Measurements from ENCODE around the gene TEC.
A peak's percentile ranks its signal among the peaks of the same experiment; 100 is the strongest.

Gene TEC

GRCh38 chr4:48127231-48127630 is 142.4 kb downstream of the TEC start:
- Mint-ChIP-seq H3K4me1 (peaks cover 16% of the 10 kb centered on the region), H3K4me3 (no peak overlapping the region), H3K27ac (no peak overlapping the region), H3K27me3 (peaks cover 15% of the 10 kb centered on the region), H3K36me3 (no peaks in the 10 kb centered on the region), H3K9me3 (no peaks in the 10 kb centered on the region)
- ATAC-seq: no peak

- Mint-ChIP-seq H3K4me1 (peaks cover 16% of the 10 kb centered on the region), H3K36me3 (no peaks in the 10 kb centered on the region), H3K27ac (no peak overlapping the region), H3K27me3 (peaks cover 15% of the 10 kb centered on the region), H3K4me3 (no peak overlapping the region), H3K9me3 (no peaks in the 10 kb centered on the region)
- no peak for ATAC-seq
Measured at GRCh38 chr4:48126621-48127020, 143.0 kb downstream of the TEC start.

DNA sequence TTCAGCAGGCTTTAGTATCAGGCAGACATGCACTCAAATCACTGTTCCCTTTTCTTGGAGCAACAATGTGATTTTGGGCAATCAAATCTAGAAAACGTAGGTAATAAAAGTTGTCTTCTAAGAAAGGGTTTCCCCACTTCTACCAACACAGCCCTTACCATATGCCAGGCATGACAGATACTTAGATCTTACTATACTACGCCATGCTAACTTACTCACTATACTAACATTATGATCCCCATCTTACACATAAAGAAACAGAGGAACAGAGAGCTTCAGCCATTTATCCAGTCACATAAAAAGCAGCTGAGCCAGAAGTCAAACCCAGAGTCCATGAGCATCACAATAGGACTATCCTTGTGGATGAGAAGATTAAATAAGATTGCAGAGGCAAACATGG is 144.8 kb downstream of the TEC start:
- Mint-ChIP-seq H3K27ac (no peak overlapping the region), H3K4me3 (no peak overlapping the region), H3K27me3 (peaks cover 15% of the 10 kb centered on the region), H3K4me1 (peaks cover 16% of the 10 kb centered on the region), H3K9me3 (no peaks in the 10 kb centered on the region), H3K36me3 (no peaks in the 10 kb centered on the region)
- ATAC-seq: no peak

DNA sequence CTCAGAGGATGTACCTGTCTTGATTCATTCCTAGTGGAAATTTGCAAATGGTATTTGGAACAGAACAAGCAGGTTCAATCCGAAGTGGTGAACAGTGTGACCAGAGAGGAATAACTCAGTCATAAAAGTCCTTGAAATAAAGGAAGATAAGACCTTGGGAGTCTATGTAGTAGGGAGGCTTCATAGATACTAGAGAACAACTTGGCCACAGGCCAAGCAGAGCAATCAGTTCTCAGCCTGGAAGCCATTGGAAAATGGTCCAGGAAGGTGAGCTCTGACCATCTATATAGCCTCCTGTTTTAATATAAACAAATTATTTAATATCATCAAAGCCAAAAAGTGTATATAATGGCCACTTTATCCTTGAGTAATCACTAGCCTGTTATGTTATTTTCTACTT is 146.9 kb downstream of the TEC start:
- H3K4me1 Mint-ChIP-seq: peaks cover 5% of the 10 kb centered on the region
- H3K4me3 Mint-ChIP-seq: no peak overlapping the region
- no peak for ATAC-seq
- H3K27ac Mint-ChIP-seq: no peak overlapping the region
- no peaks in the 10 kb centered on the region for H3K9me3 Mint-ChIP-seq
- peaks cover 15% of the 10 kb centered on the region for H3K27me3 Mint-ChIP-seq
- H3K36me3 Mint-ChIP-seq: no peaks in the 10 kb centered on the region

DNA sequence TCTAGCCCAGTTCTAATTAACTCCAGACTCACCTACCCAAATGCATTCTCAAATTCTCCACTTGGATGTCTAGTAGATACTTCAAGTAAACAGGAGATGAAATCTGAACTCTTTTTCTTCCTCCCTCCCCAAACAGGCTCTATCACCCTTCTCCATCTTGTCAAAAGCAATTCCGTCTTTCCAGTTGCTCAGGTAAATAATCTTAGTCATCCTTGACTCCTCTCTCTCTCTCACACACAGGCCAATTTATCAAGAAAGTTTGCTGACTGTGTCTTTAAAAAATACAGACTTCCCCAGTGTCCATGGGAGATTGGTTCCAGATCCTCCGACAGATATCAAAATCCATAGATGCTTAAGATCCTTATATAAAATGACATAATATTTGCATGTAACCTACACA is 148.5 kb downstream of the TEC start:
- Mint-ChIP-seq H3K4me3 (no peak overlapping the region), H3K27ac (no peak overlapping the region), H3K27me3 (peaks cover 15% of the 10 kb centered on the region), H3K36me3 (no peaks in the 10 kb centered on the region), H3K4me1 (no peaks in the 10 kb centered on the region), H3K9me3 (no peaks in the 10 kb centered on the region)
- no peak for ATAC-seq

- no peak overlapping the region for H3K4me3 Mint-ChIP-seq
Measured at GRCh38 chr4:48120132-48120531, 149.5 kb downstream of the TEC start.

DNA sequence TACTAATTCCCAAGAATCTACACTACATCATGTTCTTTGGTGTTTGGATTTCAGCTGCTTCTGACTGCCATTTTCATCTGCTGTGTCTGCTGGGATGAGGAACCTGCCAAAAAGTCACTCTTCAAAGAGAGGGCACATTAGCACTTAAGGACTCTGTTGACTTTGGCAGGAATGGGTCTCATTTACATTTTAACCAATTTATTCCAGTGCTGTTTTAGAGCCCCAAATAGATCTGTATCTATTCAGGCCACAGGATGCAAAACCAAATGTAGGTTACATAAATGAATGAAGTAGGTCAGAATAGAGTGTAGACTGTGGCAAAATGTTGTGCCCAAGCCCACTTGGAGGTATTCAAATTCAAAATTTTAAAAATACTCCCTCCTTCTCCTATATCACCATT is 150.0 kb downstream of the TEC start:
- no peaks in the 10 kb centered on the region for H3K36me3 Mint-ChIP-seq
- peaks cover 14% of the 10 kb centered on the region for H3K27me3 Mint-ChIP-seq
- no peak overlapping the region for H3K27ac Mint-ChIP-seq
- no peaks in the 10 kb centered on the region for H3K9me3 Mint-ChIP-seq
- H3K4me3 Mint-ChIP-seq: no peak overlapping the region
- no peak for ATAC-seq
- no peaks in the 10 kb centered on the region for H3K4me1 Mint-ChIP-seq

More at GRCh38 chr4:48120132-48120531, 149.5 kb downstream of the TEC start:
- H3K9me3 Mint-ChIP-seq: no peaks in the 10 kb centered on the region
- peaks cover 15% of the 10 kb centered on the region for H3K27me3 Mint-ChIP-seq
- no peak for ATAC-seq
- H3K36me3 Mint-ChIP-seq: no peaks in the 10 kb centered on the region
- no peaks in the 10 kb centered on the region for H3K4me1 Mint-ChIP-seq
- no peak overlapping the region for H3K27ac Mint-ChIP-seq

GRCh38 chr4:48118081-48118480 is 151.6 kb downstream of the TEC start:
- Mint-ChIP-seq H3K27ac (no peak overlapping the region), H3K4me1 (no peaks in the 10 kb centered on the region), H3K9me3 (no peaks in the 10 kb centered on the region), H3K27me3 (no peaks in the 10 kb centered on the region), H3K4me3 (no peak overlapping the region), H3K36me3 (no peaks in the 10 kb centered on the region)
- no peak for ATAC-seq

- no peak for ATAC-seq
- Mint-ChIP-seq H3K9me3 (no peaks in the 10 kb centered on the region), H3K27me3 (no peaks in the 10 kb centered on the region), H3K4me1 (no peaks in the 10 kb centered on the region), H3K36me3 (no peaks in the 10 kb centered on the region), H3K27ac (no peak overlapping the region), H3K4me3 (no peak overlapping the region)
Measured at GRCh38 chr4:48116582-48116981, 153.1 kb downstream of the TEC start.

- H3K4me3 Mint-ChIP-seq: no peak overlapping the region
- no peaks in the 10 kb centered on the region for H3K27me3 Mint-ChIP-seq
- H3K36me3 Mint-ChIP-seq: no peaks in the 10 kb centered on the region
- no peak overlapping the region for H3K27ac Mint-ChIP-seq
- ATAC-seq: no peak
- H3K9me3 Mint-ChIP-seq: no peaks in the 10 kb centered on the region
- no peaks in the 10 kb centered on the region for H3K4me1 Mint-ChIP-seq
Measured at GRCh38 chr4:48114412-48114811, 155.2 kb downstream of the TEC start.

GRCh38 chr4:48112017-48112667 is 157.5 kb downstream of the TEC start:
- Mint-ChIP-seq H3K27me3 (no peaks in the 10 kb centered on the region), H3K9me3 (no peaks in the 10 kb centered on the region), H3K4me3 (no peak overlapping the region), H3K36me3 (no peaks in the 10 kb centered on the region), H3K27ac (no peak overlapping the region), H3K4me1 (no peaks in the 10 kb centered on the region)
- no peak for ATAC-seq

GRCh38 chr4:48110452-48110978 is 159.1 kb downstream of the TEC start:
- Mint-ChIP-seq H3K4me3 (no peak overlapping the region), H3K4me1 (no peaks in the 10 kb centered on the region), H3K36me3 (no peaks in the 10 kb centered on the region), H3K27me3 (no peaks in the 10 kb centered on the region), H3K9me3 (no peaks in the 10 kb centered on the region), H3K27ac (no peak overlapping the region)
- no peak for ATAC-seq

DNA sequence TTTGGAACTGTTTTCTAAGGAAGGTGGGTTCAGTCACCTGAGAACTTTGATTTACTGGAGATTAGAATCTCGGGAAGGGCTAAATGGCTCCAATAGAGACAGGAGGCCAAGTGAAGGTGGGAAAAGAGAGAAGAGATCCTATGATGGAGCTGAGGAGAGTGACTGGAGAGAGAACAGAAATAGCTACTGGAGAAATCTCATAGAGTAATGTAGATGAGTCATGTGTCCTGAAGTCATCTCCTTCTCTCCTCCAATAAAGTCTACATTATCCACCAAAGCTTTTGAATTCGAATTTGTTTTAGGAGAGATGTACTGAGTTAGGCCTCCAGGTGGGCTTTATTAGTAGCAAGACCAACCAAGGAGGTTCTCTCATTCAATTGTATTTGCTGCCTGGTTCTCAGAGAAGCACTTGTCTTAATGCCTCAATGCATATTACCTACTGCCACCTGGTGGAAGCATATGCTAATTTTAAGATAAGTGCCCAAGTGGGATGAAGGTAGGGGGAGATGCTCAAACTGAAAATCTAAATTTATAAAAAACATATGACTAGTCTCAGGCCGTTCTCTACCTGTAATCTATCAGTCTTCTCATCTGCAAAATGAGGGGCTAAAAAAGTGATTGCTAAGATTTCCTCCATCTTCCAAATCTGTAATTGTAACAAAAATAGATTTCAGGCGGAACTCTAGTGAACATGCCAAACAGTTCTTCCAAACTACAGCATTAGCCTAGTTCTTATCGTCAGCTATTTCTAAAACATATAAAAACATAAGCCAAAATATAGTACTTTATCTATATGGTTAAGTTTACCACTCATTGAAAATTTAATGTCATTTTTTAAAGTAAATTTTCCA is 160.0 kb downstream of the TEC start:
- ATAC-seq: peak; percentile 56
- Mint-ChIP-seq H3K36me3 (no peaks in the 10 kb centered on the region), H3K9me3 (no peaks in the 10 kb centered on the region), H3K27ac (no peak overlapping the region), H3K4me3 (no peak overlapping the region), H3K27me3 (no peaks in the 10 kb centered on the region), H3K4me1 (no peaks in the 10 kb centered on the region)

GRCh38 chr4:48108309-48109073 is 161.1 kb downstream of the TEC start:
- Mint-ChIP-seq H3K27ac (no peak overlapping the region), H3K27me3 (no peaks in the 10 kb centered on the region), H3K4me3 (no peak overlapping the region), H3K4me1 (no peaks in the 10 kb centered on the region), H3K36me3 (no peaks in the 10 kb centered on the region), H3K9me3 (no peaks in the 10 kb centered on the region)
- no peak for ATAC-seq

DNA sequence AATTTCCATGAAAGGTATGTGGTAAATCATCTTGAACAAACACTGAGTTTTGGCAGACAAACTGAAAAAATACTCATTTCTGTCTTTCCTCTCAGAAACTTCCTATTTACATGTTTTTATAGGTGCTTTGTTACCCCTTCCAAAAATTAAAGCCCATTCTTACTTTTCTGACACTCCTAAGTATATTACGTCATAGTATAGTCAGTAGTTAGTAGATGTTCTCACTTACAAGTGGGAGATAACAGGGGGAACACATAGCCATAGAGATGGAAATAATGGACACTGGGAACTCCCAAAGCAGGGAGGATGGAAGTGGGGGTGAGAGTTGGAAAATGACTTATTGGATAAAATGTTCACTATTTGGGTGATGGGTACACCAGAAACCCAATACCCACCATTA is 164.4 kb downstream of the TEC start:
- Mint-ChIP-seq H3K9me3 (no peaks in the 10 kb centered on the region), H3K4me1 (no peaks in the 10 kb centered on the region), H3K27ac (no peak overlapping the region), H3K36me3 (no peaks in the 10 kb centered on the region), H3K4me3 (no peak overlapping the region), H3K27me3 (no peaks in the 10 kb centered on the region)
- ATAC-seq: no peak

Measured in stimulated activated memory B cell treated with anti-CD40 and anti-IgM and Interleukin-4, amounts not matched to agents 10 μg/mL and 1 μg/mL and 100 μg/mL, for 72 hours (primary cell).